Uterus (tissue), 4 donors: ENCODE data around the gene SAMD4A. TPM values are rescaled to one million over a fixed set of nuclear protein-coding genes. Genes with fewer than 3 reads are reported as not detected.

Source experiments
- DNase-seq, 2 donors: peaks; one replicate each; pipeline ENCODE4 v3.0.0-alpha.2; 2019 to 2020
- H3K27ac ChIP-seq, 2 donors: fragments of 200-600 bp; sonication (generic); 1 replicate in 1 of 2; 2 replicates in 1 of 2; pipeline ENCODE4 v1.5.1; 2016 to 2018
- H3K27me3 ChIP-seq, 2 donors: fragments of 200-600 bp; sonication (generic); one replicate each; pipeline ENCODE4 v1.5.1; 2018 to 2019; ENCODE audit warnings: control low read depth in 1 of 2
- H3K36me3 ChIP-seq, 2 donors: fragments of 200-600 bp; sonication (generic); one replicate each; pipeline ENCODE4 v1.5.1; 2019; ENCODE audit warnings: control low read depth in 1 of 2
- H3K4me1 ChIP-seq, 2 donors: fragments of 200-600 bp; sonication (generic); one replicate each; pipeline ENCODE4 v1.5.1; 2018 to 2019; ENCODE audit warnings: control low read depth in 1 of 2
- H3K4me3 ChIP-seq, 2 donors: fragments of 200-600 bp; sonication (generic); 1 replicate in 1 of 2; 2 replicates in 1 of 2; pipeline ENCODE4 v1.5.1; 2018 to 2019; ENCODE audit warnings: mild to moderate bottlenecking in 1 of 2
- H3K9me3 ChIP-seq, 2 donors: fragments of 200-600 bp; sonication (generic); one replicate each; pipeline ENCODE4 v1.5.1; 2019; ENCODE audit warnings: control low read depth in 1 of 2
- CTCF ChIP-seq, 4 experiments: fragments of 200-600 bp in 2 of 4; fragments of 450-650 bp in 2 of 4; sonication (generic) in 2 of 4; IDR thresholded peaks; one replicate each; pipeline ENCODE4 v1.5.1; 2016 to 2019; ENCODE audit warnings: antibody characterized with exemption in 4 of 4, mild to moderate bottlenecking in 2 of 4, moderate library complexity in 1 of 4
- POLR2A ChIP-seq, 2 donors: fragments of 450-650 bp; IDR thresholded peaks; one replicate each; pipeline ENCODE4 v1.6.1; 2016; ENCODE audit warnings: antibody characterized with exemption in 2 of 2, mild to moderate bottlenecking in 1 of 2, moderate library complexity in 1 of 2
- intact Hi-C: fragments of 100-400 bp; cut with DNase I; formaldehyde crosslinking; loops from one replicate; pipeline ENCODE4 v1.15.1; 2023; ENCODE audit warnings: low total_unique reads
- total RNA-seq, 4 donors: library from RNA; depleted of rRNA in 3 of 4; stranded (reverse); fragments of >200 nt in 3 of 4; gene quantifications; one replicate each; pipeline versions ENCODE4 v1.1.0 to v1.2.4, GENCODE V29; 2014 to 2023
- donor health status: DM: yes; HTN: yes; CAD: no.

Gene SAMD4A
- total RNA-seq, 4 donors from 2014 or later, result 46.9 to 67.8 (median 55.0) TPM

GRCh38 chr14:54577494-54577893 is 10.6 kb downstream of the SAMD4A start:
- H3K4me1 ChIP-seq, result peaks cover 0 to 3% of the 10 kb centered on the region in 2 donors

GRCh38 chr14:54577977-54578376 is 11.0 kb downstream of the SAMD4A start:
- no peak for DNase-seq
- no peak overlapping the region for H3K4me3 ChIP-seq
- TF ChIP-seq POLR2A (IDR thresholded peaks at IDR 0.05), result no peak
- no peaks in the 10 kb centered on the region for H3K36me3 ChIP-seq
- no peaks in the 10 kb centered on the region for H3K9me3 ChIP-seq
- no peaks in the 10 kb centered on the region for H3K27me3 ChIP-seq
- intact Hi-C loops, result no loop called here
- H3K27ac ChIP-seq, result no peak overlapping the region
- H3K4me1 ChIP-seq, result peaks cover 0 to 3% of the 10 kb centered on the region in 2 donors

More at GRCh38 chr14:54577494-54577893, 10.6 kb downstream of the SAMD4A start:
- Histone ChIP-seq H3K4me3 (no peak overlapping the region), H3K27ac (no peak overlapping the region), H3K9me3 (no peaks in the 10 kb centered on the region), H3K36me3 (no peaks in the 10 kb centered on the region), H3K27me3 (no peaks in the 10 kb centered on the region)
- no peak for DNase-seq
- intact Hi-C loops, result no loop called here
- TF ChIP-seq POLR2A (IDR thresholded peaks at IDR 0.05), result no peak
- no peak for TF ChIP-seq CTCF (IDR thresholded peaks at IDR 0.05)

- Histone ChIP-seq H3K27ac (no peak overlapping the region), H3K9me3 (no peaks in the 10 kb centered on the region), H3K27me3 (no peaks in the 10 kb centered on the region), H3K4me1 (peaks cover 0 to 3% of the 10 kb centered on the region in 2 donors), H3K4me3 (no peak overlapping the region), H3K36me3 (no peaks in the 10 kb centered on the region)
- DNase-seq, result no peak
- intact Hi-C loops, result no loop called here
- TF ChIP-seq POLR2A (IDR thresholded peaks at IDR 0.05), result no peak
- no peak for TF ChIP-seq CTCF (IDR thresholded peaks at IDR 0.05)
Observed at GRCh38 chr14:54579621-54580020, 12.7 kb downstream of the SAMD4A start.

GRCh38 chr14:54580933-54581332 is 14.0 kb downstream of the SAMD4A start:
- H3K4me3 ChIP-seq, result no peak overlapping the region
- H3K27me3 ChIP-seq, result no peaks in the 10 kb centered on the region
- no peaks in the 10 kb centered on the region for H3K36me3 ChIP-seq
- intact Hi-C loops, result no loop called here
- no peaks in the 10 kb centered on the region for H3K9me3 ChIP-seq
- H3K27ac ChIP-seq, result no peak overlapping the region
- TF ChIP-seq CTCF (IDR thresholded peaks at IDR 0.05) (no peak), POLR2A (IDR thresholded peaks at IDR 0.05) (no peak)
- no peak for DNase-seq
- peaks cover 0 to 3% of the 10 kb centered on the region in 2 donors for H3K4me1 ChIP-seq

GRCh38 chr14:54582334-54582733 is 15.4 kb downstream of the SAMD4A start:
- H3K27ac ChIP-seq, result no peak overlapping the region
- TF ChIP-seq CTCF (IDR thresholded peaks at IDR 0.05), result no peak
- TF ChIP-seq POLR2A (IDR thresholded peaks at IDR 0.05), result no peak
- intact Hi-C loops, result no loop called here
- no peaks in the 10 kb centered on the region for H3K27me3 ChIP-seq
- H3K4me3 ChIP-seq, result no peak overlapping the region
- H3K9me3 ChIP-seq, result peaks cover 0 to 3% of the 10 kb centered on the region in 2 donors
- H3K4me1 ChIP-seq, result peaks cover 0 to 3% of the 10 kb centered on the region in 2 donors
- no peak for DNase-seq
- no peaks in the 10 kb centered on the region for H3K36me3 ChIP-seq

- Histone ChIP-seq H3K4me3 (no peak overlapping the region), H3K27me3 (no peaks in the 10 kb centered on the region), H3K27ac (no peak overlapping the region), H3K36me3 (no peaks in the 10 kb centered on the region), H3K4me1 (no peaks in the 10 kb centered on the region), H3K9me3 (peaks cover 0 to 3% of the 10 kb centered on the region in 2 donors)
- DNase-seq, result no peak
- intact Hi-C loops, result no loop called here
- TF ChIP-seq POLR2A (IDR thresholded peaks at IDR 0.05) (no peak), CTCF (IDR thresholded peaks at IDR 0.05) (no peak)
Observed at GRCh38 chr14:54584097-54584496, 17.2 kb downstream of the SAMD4A start.
